Fibroblast of villous mesenchyme (primary cell): ENCODE results near the gene MIER2. TPM values are rescaled to one million over a fixed set of nuclear protein-coding genes. Genes with fewer than 3 reads are reported as not detected.
"Not testable (repeated sequence)": the region's sequence is repeated elsewhere in the genome, so short reads cannot be mapped to it uniquely, and the experiment has no call there.

Experiments
- DNase-seq: peaks from one replicate; pipeline ENCODE4 v3.0.0-alpha.2; 2010; ENCODE audit warnings: low read depth
- H3K4me3 ChIP-seq: 2 replicates; pipeline ENCODE4 v1.5.1; 2011; ENCODE audit warnings: low read depth, mild to moderate bottlenecking, low read length
- total RNA-seq: library from RNA; depleted of rRNA; stranded (reverse); fragments of >200 nt; gene quantifications from 2 replicates; pipeline ENCODE4 v1.2.3, GENCODE V29; 2012
- TF ChIP-seq, protein P1 (sequence below): IDR thresholded peaks from 2 replicates; pipeline ENCODE4 v1.5.1; 2012; ENCODE audit warnings: low read depth, mild to moderate bottlenecking, low read length; ENCODE audit not compliant: insufficient read depth

MIER2 gene
- total RNA-seq, 1 donor, result 19.9 TPM

DNA sequence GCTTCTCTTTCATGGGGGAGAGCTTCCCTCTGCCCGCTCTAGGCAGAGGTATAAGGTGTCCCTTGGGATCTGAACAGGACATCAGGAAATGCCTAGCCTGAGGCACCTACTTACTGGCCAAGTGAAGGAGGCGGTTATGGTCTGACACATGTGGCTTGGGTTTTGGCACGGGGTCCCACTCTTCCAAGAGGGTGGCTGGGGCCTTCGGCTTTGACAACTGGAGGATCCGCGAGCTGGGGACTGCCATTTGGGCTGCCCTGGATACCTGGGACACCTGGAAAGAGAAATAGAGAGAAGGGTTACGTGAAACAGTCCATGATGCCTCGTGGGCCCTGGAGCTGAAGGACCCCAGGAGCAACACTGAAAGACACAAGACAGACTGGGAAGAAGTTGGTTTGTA is 22.4 kb upstream of the MIER2 start:
- TF ChIP-seq, protein P1, sequence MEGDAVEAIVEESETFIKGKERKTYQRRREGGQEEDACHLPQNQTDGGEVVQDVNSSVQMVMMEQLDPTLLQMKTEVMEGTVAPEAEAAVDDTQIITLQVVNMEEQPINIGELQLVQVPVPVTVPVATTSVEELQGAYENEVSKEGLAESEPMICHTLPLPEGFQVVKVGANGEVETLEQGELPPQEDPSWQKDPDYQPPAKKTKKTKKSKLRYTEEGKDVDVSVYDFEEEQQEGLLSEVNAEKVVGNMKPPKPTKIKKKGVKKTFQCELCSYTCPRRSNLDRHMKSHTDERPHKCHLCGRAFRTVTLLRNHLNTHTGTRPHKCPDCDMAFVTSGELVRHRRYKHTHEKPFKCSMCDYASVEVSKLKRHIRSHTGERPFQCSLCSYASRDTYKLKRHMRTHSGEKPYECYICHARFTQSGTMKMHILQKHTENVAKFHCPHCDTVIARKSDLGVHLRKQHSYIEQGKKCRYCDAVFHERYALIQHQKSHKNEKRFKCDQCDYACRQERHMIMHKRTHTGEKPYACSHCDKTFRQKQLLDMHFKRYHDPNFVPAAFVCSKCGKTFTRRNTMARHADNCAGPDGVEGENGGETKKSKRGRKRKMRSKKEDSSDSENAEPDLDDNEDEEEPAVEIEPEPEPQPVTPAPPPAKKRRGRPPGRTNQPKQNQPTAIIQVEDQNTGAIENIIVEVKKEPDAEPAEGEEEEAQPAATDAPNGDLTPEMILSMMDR, result no peak
- DNase-seq, result no peak
- no peak overlapping the region for H3K4me3 ChIP-seq

DNA sequence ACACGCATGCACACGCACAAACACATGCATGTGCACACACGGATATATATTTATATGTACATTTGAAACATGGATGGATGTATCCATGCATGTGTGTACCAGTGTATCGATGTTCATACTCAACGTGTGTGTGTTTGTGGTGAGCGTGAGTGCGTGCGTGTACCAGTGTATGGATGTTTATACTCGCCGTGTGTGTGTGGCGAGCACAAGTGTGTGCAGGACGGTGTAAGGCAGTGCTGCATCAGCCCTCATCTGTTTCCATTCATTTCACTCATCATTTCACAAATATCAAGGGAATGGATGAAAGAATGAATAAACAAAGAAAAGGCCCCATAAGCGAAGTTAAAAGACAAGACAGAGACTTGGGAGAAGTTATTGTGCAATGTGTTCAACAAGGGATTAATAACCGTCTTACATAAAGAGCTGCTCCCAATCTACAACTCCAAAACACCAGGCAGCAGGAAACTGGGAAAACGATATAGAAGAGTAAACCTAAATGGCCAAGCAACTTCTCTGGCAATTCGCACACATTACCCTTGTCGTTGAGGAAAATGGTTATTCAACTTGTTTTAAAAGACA is 21.7 kb upstream of the MIER2 start:
- TF ChIP-seq, protein P1, result no peak
- H3K4me3 ChIP-seq, result no peak overlapping the region
- DNase-seq, result no peak

DNA sequence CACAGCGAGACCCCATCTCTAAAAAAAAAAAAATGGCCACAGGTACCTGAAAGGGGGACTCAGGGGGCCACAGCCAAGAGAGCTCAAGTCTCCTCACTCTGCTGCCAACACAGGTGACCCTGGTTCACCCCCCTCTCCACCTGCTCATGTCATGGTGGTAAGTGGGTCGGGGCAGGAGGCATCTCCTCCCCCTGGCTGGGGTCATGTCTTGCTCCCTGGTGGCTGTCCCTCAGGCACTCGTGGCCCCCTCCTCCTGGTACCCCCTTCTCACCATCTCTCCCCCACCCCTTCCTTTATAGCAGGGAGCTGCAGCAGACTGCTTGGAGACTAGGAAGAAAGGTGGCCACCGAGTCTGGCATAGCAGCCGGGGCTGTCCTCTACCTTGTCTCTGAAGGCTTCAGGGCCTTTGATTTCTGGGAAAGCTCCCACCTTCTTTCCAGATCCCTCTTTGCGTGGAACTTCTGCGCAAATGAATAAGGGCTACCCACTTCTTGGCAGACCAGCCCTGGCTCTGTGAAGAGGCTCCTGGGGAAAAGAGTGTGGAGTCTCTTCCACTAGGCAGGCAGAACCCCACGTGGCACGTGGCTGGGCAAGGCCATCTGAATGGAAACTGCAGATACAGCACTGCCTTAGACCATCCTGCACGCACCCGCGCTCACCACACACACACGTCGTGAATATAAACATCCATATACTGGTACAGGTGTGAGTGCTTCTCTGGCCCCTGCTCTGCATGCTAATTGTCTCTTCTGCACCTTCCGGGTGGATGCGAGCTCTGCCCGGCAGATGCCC is 20.1 kb upstream of the MIER2 start:
- no peak overlapping the region for H3K4me3 ChIP-seq
- TF ChIP-seq, protein P1, result no peak
- DNase-seq, result no peak

DNA sequence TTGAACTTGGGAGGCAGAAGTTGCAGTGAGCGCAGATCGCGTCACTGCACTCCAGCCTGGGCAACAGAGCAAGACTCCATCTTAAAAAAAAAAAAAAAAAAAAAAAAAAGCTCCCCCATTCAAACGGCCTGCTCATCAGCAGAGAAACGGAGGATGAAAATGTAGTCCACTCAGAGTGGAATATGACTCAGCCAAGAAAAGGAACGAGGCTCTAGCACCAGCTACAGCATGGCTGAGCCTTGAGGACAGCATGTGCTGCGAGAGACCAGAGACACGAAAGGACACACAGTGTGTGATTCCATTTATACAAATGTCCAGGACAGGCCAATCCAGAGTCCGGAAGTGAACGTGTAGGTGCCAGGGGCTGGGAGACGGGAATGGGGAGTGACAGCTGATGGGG is 18.1 kb upstream of the MIER2 start:
- no peak overlapping the region for H3K4me3 ChIP-seq
- no peak for DNase-seq
- TF ChIP-seq, protein P1, result no peak

DNA sequence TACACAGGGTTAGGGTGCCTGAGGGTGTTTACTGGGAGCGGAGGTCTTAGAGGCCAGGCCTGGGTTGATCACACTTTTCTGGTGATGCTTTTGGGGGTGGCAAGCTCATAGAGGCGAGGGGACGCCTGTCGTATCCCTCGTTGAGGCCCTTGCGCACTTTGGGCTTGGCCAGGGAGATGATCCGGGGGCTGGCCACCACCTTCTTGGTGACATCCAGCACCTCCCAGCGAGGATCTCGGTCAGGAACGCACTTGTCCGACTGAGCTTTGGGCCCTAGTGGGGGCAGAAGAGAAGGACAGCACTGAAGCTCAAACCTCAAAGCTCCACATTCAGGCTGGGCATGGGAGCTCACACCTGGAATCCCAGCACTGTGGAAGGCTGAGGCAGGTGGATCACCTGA is 17.6 kb upstream of the MIER2 start:
- TF ChIP-seq, protein P1, result no peak

DNA sequence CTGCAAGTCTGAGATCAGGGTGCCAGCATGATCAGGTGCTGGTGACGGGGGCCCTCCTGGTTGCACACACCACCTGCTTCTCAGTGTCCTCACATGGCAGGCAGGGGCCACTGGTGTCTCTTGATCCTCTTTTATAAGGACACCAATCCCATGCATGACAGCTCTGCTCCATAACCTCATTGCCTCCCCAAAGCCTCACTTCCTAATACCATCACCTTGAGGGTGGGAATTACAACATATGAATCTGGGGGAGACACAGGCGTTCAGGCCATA is 15.0 kb upstream of the MIER2 start:
- DNase-seq, result no peak
- H3K4me3 ChIP-seq, result no peak overlapping the region
- TF ChIP-seq, protein P1, result no peak

More for the DNA sequence above, 17.6 kb upstream of the MIER2 start:
- no peak overlapping the region for H3K4me3 ChIP-seq
- no peak for DNase-seq

DNA sequence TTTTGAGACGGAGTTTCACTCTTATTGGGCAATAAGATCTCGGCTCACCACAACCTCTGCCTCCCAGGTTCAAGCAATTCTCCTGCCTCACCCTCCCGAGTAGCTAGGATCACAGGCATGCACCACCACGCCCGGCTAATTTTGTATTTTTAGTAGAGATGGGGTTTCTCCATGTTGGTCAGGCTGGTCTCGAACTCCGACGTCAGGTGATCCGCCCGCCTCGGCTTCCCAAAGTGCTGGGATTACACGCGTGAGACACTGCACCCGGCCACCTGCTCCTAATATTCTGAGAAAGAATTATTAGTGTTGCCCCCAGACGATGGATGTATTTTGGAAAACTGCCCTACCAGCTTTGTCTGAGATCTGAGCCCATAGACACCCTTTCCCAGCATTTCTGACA is 10.9 kb upstream of the MIER2 start:
- not testable (repeated sequence) for DNase-seq, H3K4me3 ChIP-seq
